GM12878 (cell line): ENCODE results near the gene CKS2. TPM values are rescaled to one million over a fixed set of nuclear protein-coding genes. Genes with fewer than 3 reads are reported as not detected.

ENCODE experiments used
- ATF3 ChIP-seq: IDR thresholded peaks from 2 replicates; pipeline ENCODE4 v1.6.1; 2011; ENCODE audit warnings: low read depth, mild to moderate bottlenecking, low read length, moderate library complexity, borderline replicate concordance; ENCODE audit errors: extremely low read depth
- E2F4 ChIP-seq: IDR thresholded peaks from 2 replicates; pipeline ENCODE4 v1.6.1; 2012; ENCODE audit warnings: low read depth, low read length, improper control_type of control experiment
- NFIC ChIP-seq: IDR thresholded peaks from 2 replicates; pipeline ENCODE4 v1.6.1; 2012; ENCODE audit warnings: low read depth, mild to moderate bottlenecking, inconsistent platforms, low read length, moderate library complexity
- PAX5 ChIP-seq: IDR thresholded peaks from 2 replicates; pipeline ENCODE4 v1.6.1; 2011; ENCODE audit warnings: low read depth, low read length, borderline replicate concordance
- PML ChIP-seq: IDR thresholded peaks from 2 replicates; pipeline ENCODE4 v1.6.1; 2012; ENCODE audit warnings: low read length, inconsistent platforms
- POLR2A ChIP-seq: IDR thresholded peaks from 2 replicates; pipeline ENCODE4 v1.6.1; 2011; ENCODE audit warnings: low read depth, mild to moderate bottlenecking, low read length
- RELA ChIP-seq: fragments of 450-650 bp; IDR thresholded peaks from 2 replicates; pipeline ENCODE4 v1.8.0; 2014; ENCODE audit warnings: borderline replicate concordance; ENCODE audit not compliant: partially characterized antibody
- SUZ12 ChIP-seq: fragments of 200-600 bp; sonication (generic); IDR thresholded peaks from one replicate; pipeline ENCODE4 v1.6.1; 2018; ENCODE audit warnings: antibody characterized with exemption, mild to moderate bottlenecking; ENCODE audit not compliant: unreplicated experiment
- TBL1XR1 ChIP-seq: IDR thresholded peaks from 2 replicates; pipeline ENCODE4 v1.6.1; 2012; ENCODE audit warnings: low read depth, low read length, improper control_type of control experiment
- TCF7 ChIP-seq: IDR thresholded peaks from 2 replicates; pipeline ENCODE4 v1.6.1; 2014; ENCODE audit warnings: antibody characterized with exemption, borderline replicate concordance
- USF1 ChIP-seq: IDR thresholded peaks from 2 replicates; pipeline ENCODE4 v1.6.1; 2011; ENCODE audit warnings: borderline replicate concordance, low read depth, mild to moderate bottlenecking, moderate library complexity, mixed read lengths, low read length; ENCODE audit not compliant: insufficient read depth; ENCODE audit errors: extremely low read length
- polyA plus RNA-seq, 11 experiments: library from polyadenylated mRNA; depleted of rRNA in 4 of 11; unstranded in 6 of 11; stranded (reverse) in 5 of 11; fragments of >200 nt; fragmentation: Nextera tagmentation in 4 of 11; fragmentation: Illumina TruSeq in 1 of 11; extraction: Ambion mirVana in 4 of 11; extraction: Trizol in 1 of 11; gene quantifications; 1 replicate in 1 of 11; 2 replicates in 10 of 11; pipeline versions ENCODE4 v1.2.1 to v1.2.3, GENCODE V29; 2011 to 2016; ENCODE audit warnings: inconsistent platforms in 2 of 11, missing spikeins in 2 of 11, low read depth in 1 of 11
- total RNA-seq, 4 experiments: library from RNA; depleted of rRNA in 3 of 4; stranded (reverse); fragments of >200 nt in 3 of 4; fragmentation: Illumina TruSeq in 1 of 4; extraction: Trizol in 1 of 4; gene quantifications; 2 replicates each; pipeline versions ENCODE4 v1.2.1 to v1.2.3, GENCODE V29; 2013 to 2021

The CKS2 gene
- total and polyA plus RNA-seq, 10 of the 15 experiments (the other 5 are each of a cell fraction or from before 2014, with no cell fraction given), result 172 to 1,251 (median 503) TPM

- TF ChIP-seq E2F4 (no peak), NFIC (no peak), SUZ12 (no peak), POLR2A (no peak), PML (no peak), ATF3 (no peak), RELA (no peak), USF1 (no peak), TBL1XR1 (no peak), TCF7 (no peak), PAX5 (no peak)
Observed at GRCh38 chr9:89363921-89364665, 53.1 kb downstream of the CKS2 start (continued).
